ENCODE measurements around the gene OSBP2.

- TF ChIP-seq GATA3 (IDR thresholded peaks at IDR 0.05; ENCODE audit: low read depth, low read length): no peak
- TF ChIP-seq GATA2 (IDR thresholded peaks at IDR 0.05; ENCODE audit: low read depth, low read length): no peak
These were observed 109.0 kb downstream of the OSBP2 start for GRCh38 chr22:30803679-30804078.
